WTC11 (cell line): Measurements from ENCODE around the gene CCDC82.

ENCODE experiments used
- CTCF ChIP-seq: fragments of 200-600 bp; IDR thresholded peaks from 2 replicates; pipeline ENCODE4 v1.8.0; 2022; ENCODE audit warnings: antibody characterized with exemption
- MLX ChIP-seq: sonication (generic); formaldehyde crosslinking; IDR thresholded peaks from 2 replicates; pipeline ENCODE4 v1.8.1; 2023; ENCODE audit warnings: mild to moderate bottlenecking, missing genetic modification reagents, moderate library complexity
- NR2C2 ChIP-seq: sonication (generic); formaldehyde crosslinking; IDR thresholded peaks from 2 replicates; pipeline ENCODE4 v1.8.0; 2022; ENCODE audit warnings: mild to moderate bottlenecking, missing genetic modification reagents

- TF ChIP-seq MLX (CRISPR knock-in tag) = no peak
- no peak for TF ChIP-seq NR2C2 (CRISPR knock-in tag)
- no peak for TF ChIP-seq CTCF
These were observed 12.9 kb downstream of the CCDC82 start for GRCh38 chr11:96376796-96377195.
